ENCODE measurements around the gene OR4D2. TPM values are rescaled to one million over a fixed set of nuclear protein-coding genes. Genes with fewer than 3 reads are reported as not detected.

The OR4D2 gene
- total RNA-seq, 4 donors from 2014 or later = not detected

- no peaks in the 10 kb centered on the region for H3K9me3 ChIP-seq
- H3K36me3 ChIP-seq = peaks cover 0 to 61% (median 16%) of the 10 kb centered on the region in 3 donors
- H3K4me3 ChIP-seq = no peak overlapping the region
- no peaks in the 10 kb centered on the region for H3K4me1 ChIP-seq
- H3K27me3 ChIP-seq = no peaks in the 10 kb centered on the region
- TF ChIP-seq POLR2A (IDR thresholded peaks at IDR 0.05) (no peak), CTCF (IDR thresholded peaks at IDR 0.05) (no peak)
- no peak for DNase-seq
- WGBS, 2 donors = 93 to 100% methylated on average over 1 to 5 of the region's 11 CpGs
- H3K27ac ChIP-seq = no peak overlapping the region
- intact Hi-C loops (cut with DNase I) = no loop called here
Measured at GRCh38 chr17:58205936-58206335, 39.2 kb downstream of the OR4D2 start.

- Histone ChIP-seq H3K27ac (no peak overlapping the region), H3K4me1 (no peaks in the 10 kb centered on the region), H3K36me3 (peaks cover 0 to 77% (median 16%) of the 10 kb centered on the region in 3 donors), H3K27me3 (no peaks in the 10 kb centered on the region), H3K4me3 (no peak overlapping the region), H3K9me3 (no peaks in the 10 kb centered on the region)
- 69 to 83% methylated on average over 1 to 2 of the region's 3 CpGs for WGBS, 2 donors
- no peak for TF ChIP-seq POLR2A (IDR thresholded peaks at IDR 0.05)
- intact Hi-C loops (cut with DNase I) = no loop called here
- DNase-seq = no peak
Measured at GRCh38 chr17:58207451-58207850, 40.7 kb downstream of the OR4D2 start.

GRCh38 chr17:58208344-58208743 is 41.6 kb downstream of the OR4D2 start:
- Histone ChIP-seq H3K4me3 (no peak overlapping the region), H3K27me3 (no peaks in the 10 kb centered on the region), H3K36me3 (peaks cover 0 to 86% (median 16%) of the 10 kb centered on the region in 3 donors), H3K27ac (no peak overlapping the region), H3K4me1 (no peaks in the 10 kb centered on the region), H3K9me3 (no peaks in the 10 kb centered on the region)
- DNase-seq = no peak
- TF ChIP-seq POLR2A (IDR thresholded peaks at IDR 0.05) (no peak), CTCF (IDR thresholded peaks at IDR 0.05) (no peak)
- 89 to 90% methylated on average over 4 of the region's 5 CpGs for WGBS, 2 donors
- intact Hi-C loops (cut with DNase I) = no loop called here

GRCh38 chr17:58210922-58211321 is 44.1 kb downstream of the OR4D2 start:
- TF ChIP-seq CTCF (IDR thresholded peaks at IDR 0.05) (no peak), POLR2A (IDR thresholded peaks at IDR 0.05) (no peak)
- Histone ChIP-seq H3K27me3 (no peaks in the 10 kb centered on the region), H3K36me3 (peaks cover 0 to 100% (median 13%) of the 10 kb centered on the region in 3 donors), H3K4me1 (no peaks in the 10 kb centered on the region), H3K27ac (no peak overlapping the region), H3K9me3 (no peaks in the 10 kb centered on the region), H3K4me3 (no peak overlapping the region)
- 84 to 89% methylated on average over 5 of the region's 5 CpGs for WGBS, 2 donors
- intact Hi-C loops (cut with DNase I) = no loop called here
- no peak for DNase-seq

- DNase-seq = no peak
- Histone ChIP-seq H3K27me3 (no peaks in the 10 kb centered on the region), H3K4me1 (peaks cover 0 to 19% (median 3%) of the 10 kb centered on the region in 3 donors), H3K27ac (no peak overlapping the region), H3K36me3 (peaks cover 0 to 63% (median 0%) of the 10 kb centered on the region in 3 donors), H3K4me3 (no peak overlapping the region), H3K9me3 (no peaks in the 10 kb centered on the region)
- intact Hi-C loops (cut with DNase I) = no loop called here
- no peak for TF ChIP-seq POLR2A (IDR thresholded peaks at IDR 0.05)
- TF ChIP-seq CTCF (IDR thresholded peaks at IDR 0.05) = no peak
Measured at GRCh38 chr17:58215685-58216084, 48.9 kb downstream of the OR4D2 start.

GRCh38 chr17:58217766-58218165 is 51.0 kb downstream of the OR4D2 start:
- no peak overlapping the region for H3K4me3 ChIP-seq
- no peaks in the 10 kb centered on the region for H3K9me3 ChIP-seq
- intact Hi-C loops (cut with DNase I) = no loop called here
- H3K27ac ChIP-seq = no peak overlapping the region
- no peak for DNase-seq
- WGBS, 2 donors = 80 to 81% methylated on average over 3 of the region's 3 CpGs
- TF ChIP-seq POLR2A (IDR thresholded peaks at IDR 0.05) = no peak
- no peak for TF ChIP-seq CTCF (IDR thresholded peaks at IDR 0.05)
- no peaks in the 10 kb centered on the region for H3K27me3 ChIP-seq
- H3K36me3 ChIP-seq = peaks cover 0 to 42% (median 0%) of the 10 kb centered on the region in 3 donors
- H3K4me1 ChIP-seq = peaks cover 0 to 19% (median 3%) of the 10 kb centered on the region in 3 donors
